Measurements from ENCODE around the gene ZNF436.
"Not testable (repeated sequence)": the region's sequence is repeated elsewhere in the genome, so short reads cannot be mapped to it uniquely, and the experiment has no call there.

Gene ZNF436

DNA sequence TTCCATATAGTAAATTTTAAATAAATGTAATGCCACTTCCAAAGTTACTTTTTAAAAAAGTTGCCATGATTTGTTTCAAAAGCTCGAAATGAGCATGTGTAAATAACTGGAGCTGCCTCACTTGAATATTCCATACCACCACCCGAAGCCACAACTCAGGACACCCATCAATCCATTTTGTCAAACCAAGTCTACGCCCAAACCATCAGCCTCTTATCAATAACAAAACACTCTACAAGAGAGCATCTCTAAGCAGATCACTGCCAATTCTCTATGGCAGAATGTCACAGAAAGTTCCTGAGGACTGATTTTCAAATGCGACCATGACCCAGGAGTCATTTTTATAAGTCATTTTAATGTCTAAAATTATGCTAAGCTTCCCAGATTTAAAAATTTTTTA lies 30.0 kb downstream of the ZNF436 start:
- no peak overlapping the region for H3K4me3 ChIP-seq (ENCODE audit: low read depth, low read length)

GRCh38 chr1:23337869-23338268 lies 31.8 kb downstream of the ZNF436 start:
- no peak for TF ChIP-seq CTCF (IDR thresholded peaks at IDR 0.05; ENCODE audit: low read depth, low read length)
- H3K4me3 ChIP-seq (ENCODE audit: low read depth, low read length): no peak overlapping the region

More for the DNA sequence above, 30.0 kb downstream of the ZNF436 start:
- no peak for TF ChIP-seq CTCF (IDR thresholded peaks at IDR 0.05; ENCODE audit: low read depth, low read length)

GRCh38 chr1:23331713-23332112 lies 37.9 kb downstream of the ZNF436 start:
- no peak overlapping the region for H3K4me3 ChIP-seq (ENCODE audit: low read depth, low read length)
- TF ChIP-seq CTCF (IDR thresholded peaks at IDR 0.05; ENCODE audit: low read depth, low read length): no peak

DNA sequence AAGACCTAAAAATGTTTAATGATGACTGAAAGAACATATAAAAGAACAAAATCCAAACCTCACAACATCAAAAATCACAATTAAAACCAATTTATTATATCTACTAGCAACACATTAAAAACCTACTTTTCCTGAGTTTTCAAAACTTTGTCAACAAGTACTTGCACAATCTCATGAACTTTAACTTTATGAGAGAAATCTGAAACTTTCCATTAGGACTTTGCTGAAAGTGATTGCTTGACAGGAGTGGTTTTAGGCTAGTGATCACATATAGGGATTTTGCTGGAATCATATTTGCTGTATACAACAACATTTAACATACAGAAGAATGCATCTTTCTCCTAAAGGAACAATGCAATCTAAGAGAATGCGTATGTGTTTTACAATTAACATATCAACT lies 38.8 kb downstream of the ZNF436 start:
- no peak for TF ChIP-seq CTCF (IDR thresholded peaks at IDR 0.05; ENCODE audit: low read depth, low read length)
- no peak overlapping the region for H3K4me3 ChIP-seq (ENCODE audit: low read depth, low read length)

GRCh38 chr1:23325393-23325792 lies 44.2 kb downstream of the ZNF436 start:
- TF ChIP-seq CTCF (IDR thresholded peaks at IDR 0.05; ENCODE audit: low read depth, low read length): no peak
- H3K4me3 ChIP-seq (ENCODE audit: low read depth, low read length): no peak overlapping the region

DNA sequence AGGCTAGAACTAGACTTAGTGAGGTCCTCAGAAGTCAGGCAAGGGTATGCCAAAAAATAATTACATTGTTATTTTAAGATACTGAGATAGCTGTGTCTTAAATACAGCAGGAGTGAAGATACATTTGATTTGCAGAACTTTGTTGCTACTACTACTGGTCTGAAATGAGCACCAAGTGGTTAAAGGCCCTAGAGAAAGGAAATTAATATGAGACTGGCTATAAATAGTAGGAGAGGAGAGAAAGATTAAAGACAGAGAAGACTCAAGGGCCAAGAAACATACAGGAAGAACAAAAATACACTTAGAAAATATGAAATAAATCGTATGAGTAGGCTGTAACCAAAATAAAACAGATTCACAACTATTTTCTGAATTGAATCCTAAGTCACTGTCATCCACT lies 46.9 kb downstream of the ZNF436 start:
- TF ChIP-seq CTCF (IDR thresholded peaks at IDR 0.05; ENCODE audit: low read depth, low read length): no peak
- H3K4me3 ChIP-seq (ENCODE audit: low read depth, low read length): no peak overlapping the region

DNA sequence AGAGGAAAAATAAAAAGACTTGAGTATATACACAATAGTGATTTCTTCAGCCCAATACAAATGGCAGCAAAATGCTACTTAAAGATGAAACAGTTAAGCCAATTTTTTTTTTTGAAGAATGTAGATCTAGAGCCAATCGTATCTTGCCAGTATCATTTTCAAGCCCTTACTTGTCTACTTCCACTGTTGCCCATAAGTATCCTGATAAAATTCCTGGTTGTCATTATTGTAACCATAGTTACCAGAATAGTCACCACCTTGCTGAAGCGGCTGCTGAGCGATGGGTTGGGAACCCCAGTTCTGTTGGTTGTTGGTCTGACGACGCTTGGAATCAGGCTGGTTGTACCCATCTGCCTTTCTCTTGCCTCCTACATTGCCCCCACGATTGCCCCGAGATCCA lies 59.4 kb downstream of the ZNF436 start:
- H3K4me3 ChIP-seq (ENCODE audit: low read depth, low read length): not testable (repeated sequence)

Data from WI38 (cell line).